Measurements from ENCODE around the gene C5orf58.

The C5orf58 gene

DNA sequence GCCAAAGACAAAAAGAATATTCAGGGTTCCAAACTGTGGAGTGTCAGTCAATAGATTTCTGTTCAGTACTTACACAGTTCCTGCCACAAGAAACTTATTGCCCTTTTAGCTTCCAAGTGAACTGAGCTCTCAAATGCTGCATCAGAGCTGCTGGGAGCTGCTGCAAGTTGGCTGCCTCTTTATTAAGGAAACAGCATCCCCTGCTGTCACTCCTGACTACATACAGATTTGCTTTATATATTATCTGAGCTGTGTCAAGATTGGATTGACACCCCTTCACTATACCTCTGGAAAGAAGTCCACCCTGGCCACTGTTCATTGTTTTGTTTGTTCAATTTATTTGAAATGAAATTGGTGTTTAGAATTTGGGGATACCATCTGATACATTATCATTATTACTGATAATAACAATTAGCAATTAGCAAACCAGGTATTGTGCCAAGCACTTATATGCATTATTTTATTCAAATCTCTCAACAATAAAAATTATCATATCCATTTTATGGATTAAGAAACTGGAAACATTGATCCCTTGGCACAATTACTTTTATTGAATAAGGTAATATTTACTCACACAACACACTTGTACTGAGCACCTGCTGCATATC is 16.4 kb upstream of the C5orf58 start:
- no peak overlapping the region for H3K4me3 Mint-ChIP-seq
- no peak overlapping the region for H3K27ac Mint-ChIP-seq
- no peaks in the 10 kb centered on the region for H3K36me3 Mint-ChIP-seq (ENCODE audit: low read depth)
- H3K4me1 Mint-ChIP-seq (ENCODE audit: low read depth): no peaks in the 10 kb centered on the region
- H3K9me3 Mint-ChIP-seq: no peaks in the 10 kb centered on the region
- peaks cover 2% of the 10 kb centered on the region for H3K27me3 Mint-ChIP-seq

DNA sequence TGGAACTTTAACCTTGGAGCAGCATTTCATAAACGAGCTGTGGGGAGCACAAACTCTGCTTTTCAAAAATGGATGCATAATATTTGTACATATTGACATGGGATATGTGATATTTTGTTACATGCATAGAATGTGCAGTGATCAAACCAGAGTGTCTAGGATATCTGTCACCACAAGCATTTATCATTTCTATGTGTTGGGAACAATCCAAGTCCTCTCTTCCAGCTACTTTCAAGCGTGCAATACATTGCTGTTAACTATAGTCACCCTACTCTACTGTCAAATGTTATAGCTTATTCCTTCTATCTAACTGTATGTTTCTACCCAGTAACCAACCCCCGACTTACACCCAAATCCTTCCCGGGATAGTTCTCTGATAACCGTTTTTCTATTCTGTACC is 15.0 kb upstream of the C5orf58 start:
- no peak overlapping the region for H3K27ac Mint-ChIP-seq
- no peaks in the 10 kb centered on the region for H3K4me1 Mint-ChIP-seq (ENCODE audit: low read depth)
- H3K36me3 Mint-ChIP-seq (ENCODE audit: low read depth): no peaks in the 10 kb centered on the region
- H3K27me3 Mint-ChIP-seq: peaks cover 2% of the 10 kb centered on the region
- no peaks in the 10 kb centered on the region for H3K9me3 Mint-ChIP-seq
- H3K4me3 Mint-ChIP-seq: no peak overlapping the region

DNA sequence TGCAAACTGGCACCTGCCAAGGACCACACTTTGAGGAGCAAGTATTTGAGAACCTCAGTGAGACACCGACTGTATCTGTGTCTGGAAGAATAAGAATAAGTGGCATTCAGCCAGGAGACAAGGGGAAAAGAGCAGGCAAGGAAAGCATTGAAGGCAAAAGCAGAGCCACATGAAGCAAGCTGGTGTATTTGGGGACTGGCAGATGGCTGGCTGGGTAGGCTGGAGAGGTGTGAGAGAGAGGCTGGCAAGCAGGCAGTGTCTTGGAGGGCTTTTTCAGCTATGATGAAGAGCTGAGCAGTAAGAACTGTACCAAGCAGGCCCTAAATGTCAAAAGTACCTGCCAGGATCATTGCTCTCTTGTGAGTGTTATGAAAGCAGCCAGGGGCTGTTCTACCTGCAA is 14.1 kb upstream of the C5orf58 start:
- Mint-ChIP-seq H3K36me3 (ENCODE audit: low read depth) (no peaks in the 10 kb centered on the region), H3K9me3 (no peaks in the 10 kb centered on the region), H3K27me3 (peaks cover 2% of the 10 kb centered on the region), H3K4me3 (no peak overlapping the region), H3K4me1 (ENCODE audit: low read depth) (no peaks in the 10 kb centered on the region), H3K27ac (no peak overlapping the region)

DNA sequence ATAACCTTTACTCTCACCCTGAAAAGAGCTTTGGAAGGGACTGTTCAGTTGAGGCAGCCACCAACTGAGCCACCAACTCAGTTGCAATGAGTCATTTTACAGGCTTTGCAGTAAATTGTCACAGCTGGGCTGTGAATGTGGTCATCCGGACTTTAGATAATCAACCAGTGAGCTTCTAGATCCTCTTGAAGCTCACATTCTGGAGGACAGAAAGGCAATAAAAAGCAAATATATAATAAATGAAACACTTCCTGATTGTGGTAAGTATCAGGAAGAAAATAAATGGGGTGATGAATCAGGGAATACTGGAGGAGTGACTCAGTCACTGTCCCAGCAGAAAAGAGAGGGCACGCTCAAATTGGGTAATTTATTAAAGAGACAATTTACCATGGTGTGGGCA is 13.2 kb upstream of the C5orf58 start:
- Mint-ChIP-seq H3K27me3 (no peaks in the 10 kb centered on the region), H3K4me3 (no peak overlapping the region), H3K9me3 (no peaks in the 10 kb centered on the region), H3K27ac (no peak overlapping the region), H3K4me1 (ENCODE audit: low read depth) (no peaks in the 10 kb centered on the region), H3K36me3 (ENCODE audit: low read depth) (no peaks in the 10 kb centered on the region)

DNA sequence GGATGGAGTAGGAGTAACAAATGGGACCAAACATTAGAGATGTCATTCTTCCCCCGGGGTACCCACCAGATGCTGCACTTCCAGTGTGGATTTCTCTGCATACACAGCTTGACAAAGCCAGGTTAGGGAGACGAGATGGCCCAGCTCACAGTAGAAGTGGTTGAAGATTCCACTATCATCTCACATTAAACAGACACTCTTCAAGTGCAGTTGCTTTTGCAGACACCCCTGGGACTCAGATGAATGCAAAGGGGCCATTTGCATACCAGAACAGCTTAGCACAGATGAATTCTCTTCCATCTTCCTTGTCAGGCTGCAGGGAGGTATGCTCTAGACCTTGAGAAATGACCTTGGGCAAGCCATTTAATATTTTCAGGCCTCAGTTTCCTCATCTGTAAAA is 12.6 kb upstream of the C5orf58 start:
- H3K36me3 Mint-ChIP-seq (ENCODE audit: low read depth): no peaks in the 10 kb centered on the region
- H3K9me3 Mint-ChIP-seq: no peaks in the 10 kb centered on the region
- H3K4me3 Mint-ChIP-seq: no peak overlapping the region
- no peaks in the 10 kb centered on the region for H3K4me1 Mint-ChIP-seq (ENCODE audit: low read depth)
- H3K27ac Mint-ChIP-seq: no peak overlapping the region
- no peaks in the 10 kb centered on the region for H3K27me3 Mint-ChIP-seq

DNA sequence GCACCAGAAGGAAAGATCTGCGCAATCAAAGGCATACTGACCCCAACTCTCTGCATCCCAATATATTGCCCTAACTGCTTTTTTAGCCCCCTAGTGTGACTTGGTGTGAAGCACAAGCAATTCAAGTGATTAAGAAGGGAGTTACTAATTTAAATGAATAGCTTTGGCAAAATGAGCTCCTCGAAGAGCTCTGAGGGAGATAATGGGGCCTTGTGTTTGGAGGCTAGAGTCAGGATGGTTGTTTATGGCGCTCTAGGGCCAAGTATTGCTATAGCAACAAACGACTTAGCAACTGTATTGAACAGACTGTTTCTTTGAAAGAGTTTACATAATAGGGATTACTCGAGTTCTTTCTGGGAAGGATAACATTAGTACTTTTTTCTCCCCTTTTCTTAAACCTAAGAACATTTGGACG is 11.5 kb upstream of the C5orf58 start:
- H3K9me3 Mint-ChIP-seq: no peaks in the 10 kb centered on the region
- H3K36me3 Mint-ChIP-seq (ENCODE audit: low read depth): no peaks in the 10 kb centered on the region
- H3K27ac Mint-ChIP-seq: no peak overlapping the region
- H3K4me3 Mint-ChIP-seq: no peak overlapping the region
- no peaks in the 10 kb centered on the region for H3K27me3 Mint-ChIP-seq
- H3K4me1 Mint-ChIP-seq (ENCODE audit: low read depth): peaks cover 3% of the 10 kb centered on the region

DNA sequence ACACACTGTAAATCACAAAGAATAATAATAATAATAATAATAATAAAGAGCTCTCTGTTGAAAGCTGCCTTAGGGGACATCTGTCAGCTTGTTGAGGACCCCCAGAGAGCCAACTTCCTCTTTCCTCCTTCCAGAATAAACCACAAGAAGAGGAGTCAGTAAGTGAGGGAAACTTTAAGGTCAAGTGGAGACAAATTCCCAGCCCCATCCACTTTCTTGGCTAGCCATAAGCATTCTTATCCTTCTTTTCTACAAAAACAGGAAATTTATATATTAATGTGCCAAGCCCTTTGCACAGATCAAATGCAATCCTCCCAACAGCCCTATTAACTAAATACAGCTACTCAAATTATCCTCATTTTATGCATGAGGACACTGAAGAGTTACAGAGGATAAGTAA is 9.4 kb upstream of the C5orf58 start:
- H3K9me3 Mint-ChIP-seq: no peaks in the 10 kb centered on the region

DNA sequence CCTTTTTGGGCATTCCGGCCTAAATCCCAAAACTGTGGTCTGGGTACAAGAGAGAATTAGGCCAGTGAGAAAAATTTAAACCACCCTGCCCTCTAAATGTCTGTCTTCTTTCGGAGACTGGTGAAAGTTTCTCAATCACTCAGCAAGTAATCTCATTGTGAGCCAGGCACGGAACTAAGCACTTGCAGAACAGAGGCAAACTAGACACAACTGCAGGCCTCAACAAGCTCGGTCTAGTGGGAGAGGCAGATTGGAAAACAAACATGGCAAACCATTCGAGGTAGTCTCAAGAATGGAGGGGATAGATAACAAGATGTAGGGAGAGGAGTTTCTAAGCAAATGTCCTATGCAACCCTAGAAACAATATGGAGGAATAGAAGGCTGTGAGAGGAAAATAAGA is 8.9 kb upstream of the C5orf58 start:
- Mint-ChIP-seq H3K36me3 (ENCODE audit: low read depth) (no peaks in the 10 kb centered on the region), H3K27me3 (no peaks in the 10 kb centered on the region), H3K4me1 (ENCODE audit: low read depth) (peaks cover 3% of the 10 kb centered on the region), H3K9me3 (no peaks in the 10 kb centered on the region), H3K4me3 (no peak overlapping the region), H3K27ac (no peak overlapping the region)

More for the DNA sequence above, 9.4 kb upstream of the C5orf58 start:
- H3K4me1 Mint-ChIP-seq (ENCODE audit: low read depth): peaks cover 3% of the 10 kb centered on the region
- no peak overlapping the region for H3K4me3 Mint-ChIP-seq
- H3K27me3 Mint-ChIP-seq: no peaks in the 10 kb centered on the region
- no peaks in the 10 kb centered on the region for H3K36me3 Mint-ChIP-seq (ENCODE audit: low read depth)
- H3K27ac Mint-ChIP-seq: no peak overlapping the region

DNA sequence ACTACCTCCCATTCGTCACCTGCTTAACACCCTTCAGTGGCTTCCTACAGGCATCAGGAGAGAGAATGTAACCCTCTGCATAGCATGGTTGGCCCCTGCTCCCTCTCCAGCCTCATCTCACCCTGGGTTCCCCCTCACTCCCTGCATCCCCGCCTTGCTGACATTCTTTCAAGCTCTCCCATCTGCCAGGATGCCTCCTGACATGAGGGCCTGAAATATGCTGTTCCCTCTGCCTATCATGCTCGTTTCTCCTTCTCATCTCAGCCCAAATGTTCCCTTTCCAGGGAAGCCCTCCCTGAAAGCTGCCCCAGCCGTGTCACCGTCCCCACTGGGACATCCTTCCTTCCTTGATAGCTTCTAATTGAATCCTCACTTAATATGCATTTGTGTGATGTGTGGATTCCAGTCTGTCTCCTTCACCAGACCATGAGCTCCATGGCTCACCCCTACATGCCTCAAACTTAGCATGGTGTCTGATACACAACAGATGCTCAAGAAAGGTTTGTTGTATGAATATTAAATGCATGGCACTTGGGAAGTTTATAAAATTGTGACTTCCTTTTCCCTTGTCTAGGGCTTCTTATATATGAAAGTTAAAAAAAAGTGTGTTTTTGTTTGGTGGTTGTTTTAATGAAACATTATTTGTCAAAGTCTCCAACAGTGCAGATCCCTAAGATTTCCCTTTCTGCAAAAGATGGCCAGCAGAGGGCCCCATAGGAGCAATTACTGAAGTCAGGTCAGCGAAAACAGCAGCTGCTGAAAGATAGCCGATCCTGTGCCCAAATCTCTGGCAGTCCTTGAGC is 7.3 kb upstream of the C5orf58 start:
- Mint-ChIP-seq H3K4me1 (ENCODE audit: low read depth) (peaks cover 3% of the 10 kb centered on the region), H3K36me3 (ENCODE audit: low read depth) (no peaks in the 10 kb centered on the region), H3K9me3 (no peaks in the 10 kb centered on the region), H3K4me3 (no peak overlapping the region), H3K27ac (no peak overlapping the region), H3K27me3 (no peaks in the 10 kb centered on the region)

DNA sequence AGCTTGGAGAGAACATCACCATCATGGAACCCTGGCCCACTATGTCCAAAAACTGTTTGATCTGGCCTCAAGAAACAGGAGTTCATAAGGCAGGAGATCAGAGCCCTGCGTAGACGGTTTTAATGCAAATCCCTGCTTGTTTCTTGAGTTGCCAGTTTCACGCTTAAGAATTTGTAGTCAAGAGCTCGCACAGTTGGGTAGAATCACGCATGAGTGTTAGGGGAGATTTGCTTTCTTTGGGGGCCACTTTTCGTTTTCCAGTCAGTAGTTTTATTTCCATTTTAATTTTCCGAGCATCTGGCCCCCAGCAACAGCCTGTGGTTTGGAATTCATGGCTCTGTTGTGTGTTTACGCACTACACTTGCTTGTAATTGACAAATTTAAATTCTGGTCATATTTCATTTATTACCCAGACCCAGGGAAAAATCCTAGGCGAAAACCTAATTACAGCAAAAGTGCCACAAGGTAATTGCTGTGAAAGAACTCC is 6.6 kb upstream of the C5orf58 start:
- H3K27ac Mint-ChIP-seq: no peak overlapping the region

DNA sequence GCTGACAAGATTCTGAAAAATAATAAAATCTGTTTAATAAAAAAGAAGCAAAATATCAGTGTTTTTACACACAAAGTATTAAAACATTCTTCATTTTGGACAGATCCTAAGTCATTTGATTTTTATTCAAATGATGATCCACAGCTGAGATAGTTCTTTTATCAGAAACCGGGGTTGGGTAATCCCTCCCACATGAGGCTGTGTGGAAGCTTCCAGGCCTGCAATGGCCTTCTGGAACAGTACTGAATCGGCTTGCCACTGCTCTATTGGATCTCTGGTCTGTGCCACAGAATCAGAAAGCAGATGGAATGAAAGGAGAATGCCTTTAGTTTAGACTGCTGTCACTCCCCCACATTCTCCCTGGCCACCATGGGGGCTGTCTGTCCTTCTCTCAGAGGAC is 6.1 kb upstream of the C5orf58 start:
- H3K27me3 Mint-ChIP-seq: no peaks in the 10 kb centered on the region
- no peak overlapping the region for H3K27ac Mint-ChIP-seq
- peaks cover 3% of the 10 kb centered on the region for H3K4me1 Mint-ChIP-seq (ENCODE audit: low read depth)
- H3K9me3 Mint-ChIP-seq: no peaks in the 10 kb centered on the region
- no peaks in the 10 kb centered on the region for H3K36me3 Mint-ChIP-seq (ENCODE audit: low read depth)
- H3K4me3 Mint-ChIP-seq: no peak overlapping the region

More for the DNA sequence above, 6.6 kb upstream of the C5orf58 start:
- no peak overlapping the region for H3K4me3 Mint-ChIP-seq
- peaks cover 3% of the 10 kb centered on the region for H3K4me1 Mint-ChIP-seq (ENCODE audit: low read depth)
- H3K36me3 Mint-ChIP-seq (ENCODE audit: low read depth): no peaks in the 10 kb centered on the region
- no peaks in the 10 kb centered on the region for H3K9me3 Mint-ChIP-seq
- H3K27me3 Mint-ChIP-seq: no peaks in the 10 kb centered on the region

DNA sequence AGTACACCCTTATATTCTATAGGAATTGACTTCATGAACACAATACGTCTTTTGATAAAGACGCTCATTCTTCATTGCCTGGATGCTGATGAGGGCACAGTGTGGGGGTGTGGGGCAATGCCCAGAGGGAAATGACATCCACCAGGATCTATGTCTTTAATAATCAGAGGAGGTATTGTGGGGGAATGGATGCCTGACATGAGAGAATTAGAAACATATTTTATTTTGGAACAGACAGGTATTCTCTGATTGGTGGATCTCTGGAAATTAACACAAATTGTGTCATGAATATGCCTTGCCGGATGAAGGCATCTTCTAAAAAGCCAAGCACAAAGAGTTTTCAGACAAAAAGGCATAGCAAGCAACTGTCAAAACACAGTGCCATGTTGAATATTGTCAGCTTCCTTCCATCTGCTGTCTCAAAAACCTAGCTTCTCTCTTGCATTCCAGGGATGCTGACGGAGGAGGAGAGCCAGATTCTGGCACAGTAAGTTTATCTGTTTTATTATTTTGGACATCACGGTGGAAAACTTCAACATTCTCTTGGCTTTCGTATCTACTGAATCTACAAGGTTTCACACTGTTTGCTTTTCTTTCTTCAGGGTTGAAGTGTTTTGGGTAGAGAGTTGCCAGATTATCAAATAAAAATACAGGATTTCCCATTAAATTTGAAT is 3.9 kb upstream of the C5orf58 start:
- no peaks in the 10 kb centered on the region for H3K27me3 Mint-ChIP-seq
- H3K9me3 Mint-ChIP-seq: no peaks in the 10 kb centered on the region
- no peak overlapping the region for H3K4me3 Mint-ChIP-seq
- no peaks in the 10 kb centered on the region for H3K36me3 Mint-ChIP-seq (ENCODE audit: low read depth)
- no peak overlapping the region for H3K27ac Mint-ChIP-seq
- peaks cover 3% of the 10 kb centered on the region for H3K4me1 Mint-ChIP-seq (ENCODE audit: low read depth)

DNA sequence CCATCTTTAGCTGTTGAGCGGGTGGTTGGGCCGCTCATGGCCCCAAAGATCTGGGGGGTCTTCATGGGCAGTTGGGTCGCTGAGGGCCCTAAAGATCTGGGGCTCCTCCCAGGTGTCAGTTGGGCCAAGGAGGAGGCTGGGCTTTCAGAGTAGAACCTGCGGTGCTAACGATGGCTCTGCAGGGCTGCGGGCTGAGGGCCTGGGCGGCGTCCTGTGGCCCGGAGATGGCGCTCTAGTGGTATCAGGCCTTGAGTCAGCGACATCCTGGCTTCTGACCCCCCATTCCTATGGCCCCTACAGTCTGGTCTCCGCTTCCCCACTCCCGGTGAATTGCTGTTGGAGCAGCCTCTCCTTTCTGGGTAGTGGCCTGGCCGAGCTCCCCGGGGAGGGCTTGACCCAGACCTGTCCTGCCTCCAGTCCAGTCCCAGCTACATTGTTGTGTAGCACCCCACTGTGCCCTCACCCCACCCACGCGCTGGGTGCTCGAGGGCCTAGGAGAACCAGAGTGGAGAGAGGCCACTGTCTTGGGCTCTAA is 640 bp downstream of the C5orf58 start:
- Mint-ChIP-seq H3K4me3 (no peak overlapping the region), H3K4me1 (ENCODE audit: low read depth) (no peaks in the 10 kb centered on the region), H3K27me3 (no peaks in the 10 kb centered on the region), H3K27ac (no peak overlapping the region), H3K9me3 (no peaks in the 10 kb centered on the region), H3K36me3 (ENCODE audit: low read depth) (no peaks in the 10 kb centered on the region)

DNA sequence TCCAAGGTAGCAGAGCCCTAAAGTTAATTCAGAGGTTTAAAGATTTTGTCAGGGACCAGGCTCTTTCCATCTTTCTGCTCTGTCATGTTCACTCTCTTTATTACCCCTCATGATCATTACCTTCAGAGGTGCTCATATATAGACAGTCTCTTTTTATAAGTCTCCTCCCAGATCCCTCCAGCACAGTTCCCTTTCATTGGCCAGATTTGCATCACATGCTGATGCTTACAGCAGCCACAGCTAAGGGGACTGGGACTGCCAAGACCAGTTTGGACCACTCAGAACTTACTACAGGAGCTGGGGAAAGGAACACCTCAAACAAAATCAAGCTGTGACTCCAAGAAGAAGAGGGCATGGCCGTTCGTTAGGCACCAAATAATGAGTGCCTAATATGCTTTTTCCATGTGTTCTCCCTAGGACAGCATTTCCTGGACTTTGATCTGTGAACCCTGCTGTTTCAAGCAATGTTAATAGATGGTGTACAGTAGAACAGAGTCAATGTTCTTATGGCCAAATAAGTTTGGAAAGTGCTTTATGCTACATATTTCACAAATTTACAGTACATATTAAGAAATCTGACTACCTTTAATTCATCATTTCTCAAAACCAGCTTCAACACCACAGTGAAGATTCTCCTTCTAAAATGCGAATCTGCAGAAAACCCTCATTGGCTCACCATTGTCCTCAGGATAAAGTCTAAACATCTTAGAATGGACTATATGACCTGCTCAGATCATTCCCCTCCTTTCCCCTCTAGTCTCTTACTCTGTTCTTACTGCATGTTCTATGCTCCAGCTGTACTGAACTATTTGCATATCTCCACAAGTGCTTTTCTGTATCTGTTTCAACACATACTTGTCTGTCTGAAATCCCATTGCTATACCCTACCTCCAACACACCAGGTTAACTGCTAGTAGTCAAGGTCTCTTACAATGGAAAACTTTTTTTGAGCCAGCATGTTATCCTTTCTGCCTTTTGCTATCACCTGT is 3.4 kb downstream of the C5orf58 start:
- H3K9me3 Mint-ChIP-seq: no peaks in the 10 kb centered on the region
- H3K36me3 Mint-ChIP-seq (ENCODE audit: low read depth): no peaks in the 10 kb centered on the region
- H3K4me1 Mint-ChIP-seq (ENCODE audit: low read depth): no peaks in the 10 kb centered on the region
- H3K4me3 Mint-ChIP-seq: no peak overlapping the region
- no peak overlapping the region for H3K27ac Mint-ChIP-seq
- no peaks in the 10 kb centered on the region for H3K27me3 Mint-ChIP-seq

Measured in stimulated activated naive CD8-positive, alpha-beta T cell treated with anti-CD3 and anti-CD28 coated beads, Interleukin-15, Interleukin-2, amounts not matched to agents 100 ng/mL and 50 ng/mL, for 24 hours (primary cell).